GM12873 (cell line): Measurements from ENCODE around the gene TCOF1.

Source experiments
- TF ChIP-seq, protein P1 (sequence below): IDR thresholded peaks from 2 replicates; pipeline ENCODE4 v1.5.1; 2012; ENCODE audit warnings: low read depth, mild to moderate bottlenecking, moderate library complexity, low read length, control low read depth; ENCODE audit not compliant: insufficient read depth; ENCODE audit errors: missing control alignments

The TCOF1 gene

DNA sequence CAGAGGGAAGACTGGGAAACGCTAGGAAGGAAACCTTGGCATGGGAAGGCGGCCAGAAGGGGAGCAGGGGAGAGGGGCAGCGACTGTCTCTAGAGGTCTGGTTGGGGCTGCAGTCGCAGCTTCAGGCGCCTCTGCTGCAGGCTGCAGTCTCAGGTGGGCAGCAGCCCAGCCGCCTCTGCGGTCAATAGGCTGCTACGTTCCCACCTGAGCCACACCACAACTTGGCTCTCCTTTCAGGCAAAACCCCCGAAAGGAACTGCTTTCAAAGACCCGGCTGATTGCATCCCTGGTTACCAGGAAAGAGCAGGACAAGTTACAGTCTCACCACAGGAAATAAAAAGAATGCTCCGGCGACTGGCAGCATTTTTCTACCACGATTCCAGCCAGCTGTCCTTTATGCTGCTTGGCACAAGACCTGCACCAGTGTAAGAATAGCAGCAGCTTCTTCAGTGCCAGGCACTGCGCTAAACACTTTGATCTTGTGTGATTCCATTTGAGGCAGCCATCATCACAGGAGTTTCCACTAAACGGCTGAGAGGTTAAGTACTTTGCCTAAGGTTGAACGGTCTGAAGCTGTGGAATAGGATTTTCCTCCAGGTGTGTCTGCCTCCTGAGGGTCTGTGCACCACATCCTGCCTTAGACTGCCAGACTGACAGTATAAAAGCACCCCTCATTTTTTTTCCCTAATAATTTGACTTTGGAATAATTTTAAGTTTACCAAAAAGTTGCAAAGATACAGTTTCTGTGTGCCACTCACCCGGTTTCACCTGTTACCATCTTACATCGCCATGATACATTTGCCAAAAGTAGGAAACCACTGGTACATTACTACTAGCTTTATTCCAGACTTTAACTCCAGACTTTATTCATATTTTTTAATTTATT is 84.6 kb downstream of the TCOF1 start:
- TF ChIP-seq, protein P1, sequence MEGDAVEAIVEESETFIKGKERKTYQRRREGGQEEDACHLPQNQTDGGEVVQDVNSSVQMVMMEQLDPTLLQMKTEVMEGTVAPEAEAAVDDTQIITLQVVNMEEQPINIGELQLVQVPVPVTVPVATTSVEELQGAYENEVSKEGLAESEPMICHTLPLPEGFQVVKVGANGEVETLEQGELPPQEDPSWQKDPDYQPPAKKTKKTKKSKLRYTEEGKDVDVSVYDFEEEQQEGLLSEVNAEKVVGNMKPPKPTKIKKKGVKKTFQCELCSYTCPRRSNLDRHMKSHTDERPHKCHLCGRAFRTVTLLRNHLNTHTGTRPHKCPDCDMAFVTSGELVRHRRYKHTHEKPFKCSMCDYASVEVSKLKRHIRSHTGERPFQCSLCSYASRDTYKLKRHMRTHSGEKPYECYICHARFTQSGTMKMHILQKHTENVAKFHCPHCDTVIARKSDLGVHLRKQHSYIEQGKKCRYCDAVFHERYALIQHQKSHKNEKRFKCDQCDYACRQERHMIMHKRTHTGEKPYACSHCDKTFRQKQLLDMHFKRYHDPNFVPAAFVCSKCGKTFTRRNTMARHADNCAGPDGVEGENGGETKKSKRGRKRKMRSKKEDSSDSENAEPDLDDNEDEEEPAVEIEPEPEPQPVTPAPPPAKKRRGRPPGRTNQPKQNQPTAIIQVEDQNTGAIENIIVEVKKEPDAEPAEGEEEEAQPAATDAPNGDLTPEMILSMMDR, result no peak

DNA sequence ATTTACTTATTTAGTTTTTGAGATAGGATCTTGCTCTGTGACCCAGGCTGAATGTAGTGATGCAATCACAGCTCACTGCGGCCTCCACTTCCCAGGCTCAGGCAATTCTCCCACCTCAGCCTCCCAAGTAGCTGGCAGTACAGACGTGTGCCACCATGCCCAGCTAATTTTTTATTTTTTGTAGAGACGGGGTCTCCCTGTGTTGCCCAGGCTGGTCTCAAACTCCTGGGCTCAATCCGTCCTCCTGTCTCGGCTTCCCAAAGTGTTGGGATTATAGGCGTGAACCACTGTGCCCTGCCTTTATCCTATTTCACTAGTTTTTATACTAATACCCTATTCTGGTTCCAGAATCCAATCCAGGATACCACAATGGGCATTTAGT is 85.2 kb downstream of the TCOF1 start:
- TF ChIP-seq, protein P1, result no peak

DNA sequence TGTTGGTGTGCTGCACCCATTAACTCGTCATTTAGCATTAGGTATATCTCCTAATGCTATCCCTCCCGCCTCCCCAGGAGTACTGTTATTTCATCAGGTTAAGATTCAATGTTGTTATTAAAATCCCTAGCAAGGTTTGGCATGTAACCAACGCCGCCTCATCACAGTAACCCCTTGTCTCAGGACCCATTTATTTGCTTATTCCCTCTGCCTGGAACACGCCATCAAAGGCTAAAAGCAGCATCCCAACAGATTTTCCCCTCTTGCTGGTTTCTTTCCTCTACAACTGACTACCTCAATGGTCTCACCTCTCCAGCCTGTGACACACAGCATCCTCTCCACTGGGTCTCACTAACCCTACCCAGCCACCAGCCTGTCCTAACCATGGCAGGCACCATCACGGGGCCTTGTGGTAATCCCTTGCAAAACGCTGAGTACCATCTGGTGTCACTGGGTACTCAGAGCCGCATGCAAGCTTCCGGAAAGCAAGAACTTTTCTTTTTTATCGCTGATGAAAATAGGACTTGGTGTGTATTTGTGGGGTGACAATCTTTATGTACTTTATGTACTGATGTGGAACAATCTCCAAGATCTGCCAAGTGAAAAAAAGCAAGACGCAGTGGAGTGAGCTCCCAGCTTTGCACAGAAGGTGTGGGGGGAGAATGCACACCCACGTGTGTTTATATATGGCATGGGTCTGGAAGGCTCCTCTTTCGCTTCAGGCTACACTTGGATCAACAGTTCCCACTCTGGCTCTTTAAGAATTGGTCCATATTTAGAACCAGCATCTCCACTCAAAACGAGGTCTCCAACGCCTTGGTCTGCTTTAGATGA is 86.0 kb downstream of the TCOF1 start:
- TF ChIP-seq, protein P1, result no peak

DNA sequence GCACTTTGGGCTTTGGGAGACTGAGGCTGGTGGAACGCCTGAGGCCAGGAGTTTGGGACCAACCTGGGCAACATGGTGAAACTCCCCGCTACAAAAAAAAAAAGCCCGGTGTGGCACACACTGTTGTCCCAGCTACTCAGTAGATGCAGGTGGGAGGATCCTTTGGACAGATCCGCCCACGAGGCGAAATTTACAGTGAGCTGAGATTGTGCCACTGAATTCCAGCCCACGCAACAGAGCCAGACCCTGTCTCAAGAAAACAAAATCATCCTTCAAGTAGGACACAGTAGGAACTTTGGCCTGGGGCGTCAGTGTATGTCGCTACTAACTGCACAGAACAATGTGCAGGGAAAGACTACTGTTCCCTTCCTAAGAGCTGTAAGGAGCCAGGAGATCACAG is 87.3 kb downstream of the TCOF1 start:
- TF ChIP-seq, protein P1, result no peak

DNA sequence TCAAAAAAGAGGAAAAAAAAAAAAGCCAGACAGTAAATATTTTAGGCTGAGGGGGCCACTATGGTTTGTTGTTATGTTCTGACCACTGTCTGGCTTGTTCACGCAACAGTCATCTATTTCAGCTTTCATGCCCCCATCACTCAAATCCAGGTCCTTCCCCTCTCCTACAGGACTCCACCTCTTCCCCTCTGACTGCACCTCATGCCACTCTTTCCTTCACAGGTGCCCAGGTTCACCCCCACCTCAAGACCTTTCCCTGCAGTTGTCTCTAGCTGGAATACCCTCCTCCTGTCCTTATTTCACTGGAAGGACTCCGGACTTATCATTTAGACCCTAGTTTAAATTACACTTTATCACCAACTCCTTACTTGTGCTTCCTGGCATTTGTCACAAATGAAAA is 88.6 kb downstream of the TCOF1 start:
- TF ChIP-seq, protein P1, result no peak

DNA sequence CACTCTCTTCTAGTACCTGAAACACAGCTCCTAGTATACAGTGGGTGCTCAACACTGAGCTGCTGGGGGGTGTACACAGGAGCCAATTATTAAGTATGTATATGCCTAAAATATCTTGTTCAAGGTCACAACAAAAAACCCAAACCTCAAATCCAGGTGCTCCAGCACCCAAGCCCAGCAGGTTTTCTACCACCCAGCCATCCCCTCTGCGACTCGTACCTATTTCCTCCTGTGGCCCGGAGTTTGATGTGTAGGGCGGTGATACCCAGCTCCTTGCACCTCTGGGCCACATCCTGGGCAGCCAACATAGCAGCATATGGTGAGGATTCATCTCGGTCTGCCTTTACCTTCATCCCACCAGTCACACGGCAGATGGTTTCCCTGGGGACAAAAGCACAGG is 89.1 kb downstream of the TCOF1 start:
- TF ChIP-seq, protein P1, result no peak

DNA sequence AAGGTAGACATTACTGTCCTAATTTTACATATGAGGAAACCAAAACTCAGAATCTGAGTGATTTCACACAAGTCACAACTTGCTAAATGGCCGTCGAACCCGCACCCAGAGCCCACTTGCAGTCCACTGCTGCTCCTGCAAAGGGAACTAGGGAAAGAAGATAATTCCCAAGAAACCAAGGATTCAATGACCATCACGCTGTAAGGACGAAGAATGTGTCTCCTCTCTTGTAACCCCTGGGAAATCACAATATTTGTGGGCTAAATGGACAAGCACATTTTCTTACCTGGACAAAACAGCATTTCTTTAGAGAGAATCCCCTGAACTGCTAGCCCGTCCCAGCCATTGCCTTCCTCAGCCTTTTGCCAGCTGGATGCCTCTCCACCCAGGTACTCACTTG is 89.7 kb downstream of the TCOF1 start:
- TF ChIP-seq, protein P1, result no peak
